Thoracic aorta (tissue), 2 donors: ENCODE results near the gene MYO5B. TPM values are rescaled to one million over a fixed set of nuclear protein-coding genes. Genes with fewer than 3 reads are reported as not detected.

ENCODE experiments used
- ATAC-seq: fragments of 150-250 bp; one replicate; pipeline ENCODE4 v1.8.0; 2017; ENCODE audit warnings: low read depth; ENCODE audit not compliant: insufficient number of reproducible peaks, low FRiP score
- DNase-seq: peaks from one replicate; pipeline ENCODE4 v3.0.0-alpha.2; 2020; ENCODE audit warnings: low spot score
- H3K27ac ChIP-seq, 2 donors: fragments of 200-600 bp; sonication (generic); 1 replicate in 1 of 2; 2 replicates in 1 of 2; pipeline ENCODE4 v1.5.1; 2016; ENCODE audit warnings: mild to moderate bottlenecking in 2 of 2, moderate library complexity in 2 of 2
- H3K27me3 ChIP-seq: fragments of 200-600 bp; sonication (generic); replicated peaks from 2 replicates; pipeline ENCODE4 v1.6.0; 2016; ENCODE audit warnings: mild to moderate bottlenecking; ENCODE audit not compliant: insufficient read depth
- H3K36me3 ChIP-seq: fragments of 200-600 bp; sonication (generic); one replicate; pipeline ENCODE4 v1.5.1; 2016
- H3K4me1 ChIP-seq, 2 donors: fragments of 200-600 bp; sonication (generic); 1 replicate in 1 of 2; 2 replicates in 1 of 2; pipeline versions ENCODE4 v1.5.1 to v1.6.0; 2016; ENCODE audit warnings: low read depth in 2 of 2, mild to moderate bottlenecking in 1 of 2; ENCODE audit not compliant: control insufficient read depth in 1 of 2
- H3K4me3 ChIP-seq: fragments of 200-600 bp; sonication (generic); 2 replicates; pipeline ENCODE4 v1.5.1; 2016; ENCODE audit warnings: mild to moderate bottlenecking
- H3K9me3 ChIP-seq: fragments of 200-600 bp; sonication (generic); 2 replicates; pipeline ENCODE4 v1.5.1; 2016
- CTCF ChIP-seq: fragments of 200-600 bp; sonication (generic); IDR thresholded peaks from one replicate; pipeline ENCODE4 v1.5.1; 2019; ENCODE audit warnings: antibody characterized with exemption
- total RNA-seq, 2 donors: library from RNA; depleted of rRNA; stranded (reverse); fragments of >200 nt; gene quantifications; one replicate each; pipeline versions ENCODE4 v1.1.0 to v1.2.3, GENCODE V29; 2016

The MYO5B gene
- total RNA-seq, 2 donors from 2014 or later: 8.3 to 13.5 TPM

GRCh38 chr18:50045126-50045525, 149.8 kb downstream of the MYO5B start:
- TF ChIP-seq CTCF: no peak
- DNase-seq: no peak

GRCh38 chr18:50044402-50044801, 150.5 kb downstream of the MYO5B start:
- no peak for DNase-seq
- no peak for TF ChIP-seq CTCF
- ATAC-seq: no peak
- Histone ChIP-seq H3K27ac (no peak overlapping the region), H3K9me3 (no peaks in the 10 kb centered on the region), H3K36me3 (no peaks in the 10 kb centered on the region), H3K4me3 (no peak overlapping the region), H3K4me1 (no peaks in the 10 kb centered on the region), H3K27me3 (no peaks in the 10 kb centered on the region)

More at GRCh38 chr18:50045126-50045525, 149.8 kb downstream of the MYO5B start:
- Histone ChIP-seq H3K4me1 (no peaks in the 10 kb centered on the region), H3K27me3 (no peaks in the 10 kb centered on the region), H3K4me3 (no peak overlapping the region), H3K36me3 (no peaks in the 10 kb centered on the region), H3K9me3 (no peaks in the 10 kb centered on the region), H3K27ac (no peak overlapping the region)
- no peak for ATAC-seq

GRCh38 chr18:50042611-50043010, 152.3 kb downstream of the MYO5B start:
- DNase-seq (no peak), ATAC-seq (no peak)
- no peaks in the 10 kb centered on the region for H3K36me3 ChIP-seq
- H3K27me3 ChIP-seq: no peaks in the 10 kb centered on the region
- no peak overlapping the region for H3K4me3 ChIP-seq
- no peak overlapping the region for H3K27ac ChIP-seq
- no peaks in the 10 kb centered on the region for H3K9me3 ChIP-seq
- no peak for TF ChIP-seq CTCF
- no peaks in the 10 kb centered on the region for H3K4me1 ChIP-seq

GRCh38 chr18:50039746-50040145, 155.2 kb downstream of the MYO5B start:
- TF ChIP-seq CTCF: no peak

GRCh38 chr18:50038448-50038847, 156.5 kb downstream of the MYO5B start:
- Histone ChIP-seq H3K27ac (no peak overlapping the region), H3K36me3 (no peaks in the 10 kb centered on the region), H3K9me3 (no peaks in the 10 kb centered on the region), H3K4me1 (no peaks in the 10 kb centered on the region), H3K4me3 (no peak overlapping the region), H3K27me3 (no peaks in the 10 kb centered on the region)
- no peak for TF ChIP-seq CTCF
- no peak for DNase-seq
- no peak for ATAC-seq

More at GRCh38 chr18:50039746-50040145, 155.2 kb downstream of the MYO5B start:
- H3K4me1 ChIP-seq: no peaks in the 10 kb centered on the region
- no peak overlapping the region for H3K4me3 ChIP-seq
- H3K27me3 ChIP-seq: no peaks in the 10 kb centered on the region
- no peak for DNase-seq
- no peak for ATAC-seq
- no peak overlapping the region for H3K27ac ChIP-seq
- H3K36me3 ChIP-seq: no peaks in the 10 kb centered on the region
- H3K9me3 ChIP-seq: no peaks in the 10 kb centered on the region
